Measurements from ENCODE around the gene MSRB1. TPM values are rescaled to one million over a fixed set of nuclear protein-coding genes. Genes with fewer than 3 reads are reported as not detected.

MSRB1 gene
- total RNA-seq: 9.8 and 12.0 TPM in 2 replicates

GRCh38 chr16:1942810-1943726, at the start of gene MSRB1:
Gene MSRB1 (minus strand): TSS chr16:1943199. CDS start chr16:1943156, 43 bp downstream.

GRCh38 chr16:1989209-1990100, 46.5 kb upstream of the MSRB1 start, which contains the start of gene SYNGR3:
Gene SYNGR3 (plus strand): TSS chr16:1989970. CDS start chr16:1990103, 133 bp downstream.

GRCh38 chr16:1983544-1984346, 40.7 kb upstream of the MSRB1 start, which contains the start of gene GFER:
Gene GFER (plus strand): TSS chr16:1984193. CDS start chr16:1984219, 26 bp downstream.

GRCh38 chr16:1981398-1981836, 38.4 kb upstream of the MSRB1 start, which contains the start of gene NOXO1:
Gene NOXO1 (minus strand): TSS chr16:1981469. CDS start chr16:1981179, 290 bp downstream.

GRCh38 chr16:1971796-1972489, 28.9 kb upstream of the MSRB1 start, which contains the start of gene TBL3:
Gene TBL3 (plus strand): TSS chr16:1972053. CDS start chr16:1972165, 112 bp downstream.

GRCh38 chr16:1966460-1966859, 23.5 kb upstream of the MSRB1 start, which contains the start of gene RNF151:
Gene RNF151 (plus strand): TSS chr16:1966856. CDS start chr16:1966882, 26 bp downstream.

GRCh38 chr16:1964506-1965395, 21.8 kb upstream of the MSRB1 start, which contains the start of gene RPS2:
Gene RPS2 (minus strand): TSS chr16:1964826. CDS start chr16:1964625, 201 bp downstream.

GRCh38 chr16:1959269-1960039, 16.5 kb upstream of the MSRB1 start, which contains the start of gene NDUFB10:
Gene NDUFB10 (plus strand): TSS chr16:1959538. CDS start chr16:1959625, 87 bp downstream.

GRCh38 chr16:1918351-1919326, 24.4 kb downstream of the MSRB1 start, which contains the start of gene HS3ST6:
Gene HS3ST6 (minus strand): TSS chr16:1918415. CDS start chr16:1918323, 92 bp downstream.

Other genes starting within 250 kb of the MSRB1 start
- 20.0 and 22.4 TPM in 2 replicates for gene MAPK8IP3, start 237.0 kb downstream of the MSRB1 start, total RNA-seq
- 73.6 and 90.8 TPM in 2 replicates for gene NME3, start 171.7 kb downstream of the MSRB1 start, total RNA-seq
- gene EME2, start 170.4 kb downstream of the MSRB1 start, total RNA-seq: 2.4 and 2.5 TPM in 2 replicates
- 155 TPM in 2 replicates for gene MRPS34, start 170.1 kb downstream of the MSRB1 start, total RNA-seq
- gene SPSB3, start 160.6 kb downstream of the MSRB1 start, total RNA-seq: 31.8 and 35.5 TPM in 2 replicates
- gene NUBP2, start 160.2 kb downstream of the MSRB1 start, total RNA-seq: 111 and 116 TPM in 2 replicates
- gene IGFALS, start 149.5 kb downstream of the MSRB1 start, total RNA-seq: 0.30 TPM in 1 of 2 replicates, not detected in the other
- 62.4 and 71.3 TPM in 2 replicates for gene HAGH, start 116.4 kb downstream of the MSRB1 start, total RNA-seq
- 33.6 and 52.6 TPM in 2 replicates for gene FAHD1, start 116.0 kb downstream of the MSRB1 start, total RNA-seq
- gene MEIOB, start 71.0 kb downstream of the MSRB1 start, total RNA-seq: 0.30 TPM in 1 of 2 replicates, not detected in the other
- not detected in 2 replicates for gene HS3ST6, start 24.8 kb downstream of the MSRB1 start, total RNA-seq
- gene RPL3L, start 11.5 kb upstream of the MSRB1 start, total RNA-seq: not detected in 2 replicates
- 323 and 367 TPM in 2 replicates for gene NDUFB10, start 16.3 kb upstream of the MSRB1 start, total RNA-seq
- gene RPS2, start 21.6 kb upstream of the MSRB1 start, total RNA-seq: 4,271 and 4,630 TPM in 2 replicates
- gene RNF151, start 23.7 kb upstream of the MSRB1 start, total RNA-seq: not detected in 2 replicates
- 94.1 and 97.0 TPM in 2 replicates for gene TBL3, start 28.9 kb upstream of the MSRB1 start, total RNA-seq
- gene NOXO1, start 38.3 kb upstream of the MSRB1 start, total RNA-seq: not detected in 2 replicates
- 21.1 and 43.7 TPM in 2 replicates for gene GFER, start 41.0 kb upstream of the MSRB1 start, total RNA-seq
- gene SYNGR3, start 46.8 kb upstream of the MSRB1 start, total RNA-seq: 4.2 and 8.4 TPM in 2 replicates
- 44.0 and 45.6 TPM in 2 replicates for gene ZNF598, start 66.6 kb upstream of the MSRB1 start, total RNA-seq
- gene NPW, start 76.6 kb upstream of the MSRB1 start, total RNA-seq: 1.6 and 1.8 TPM in 2 replicates
- gene NHERF2, start 83.7 kb upstream of the MSRB1 start, total RNA-seq: 47.4 and 58.7 TPM in 2 replicates
- gene NTHL1, start 104.6 kb upstream of the MSRB1 start, total RNA-seq: 49.2 and 53.0 TPM in 2 replicates
- 36.0 and 55.9 TPM in 2 replicates for gene TSC2, start 104.8 kb upstream of the MSRB1 start, total RNA-seq
- 74.8 and 88.1 TPM in 2 replicates for gene PKD1, start 192.7 kb upstream of the MSRB1 start, total RNA-seq
- gene RAB26, start 205.4 kb upstream of the MSRB1 start, total RNA-seq: 1.5 and 3.3 TPM in 2 replicates
- 54.0 and 62.0 TPM in 2 replicates for gene TRAF7, start 212.6 kb upstream of the MSRB1 start, total RNA-seq